ENCODE results near the gene MRPL39.
A peak's percentile ranks its signal among the peaks of the same experiment; 100 is the strongest.

Gene MRPL39

DNA sequence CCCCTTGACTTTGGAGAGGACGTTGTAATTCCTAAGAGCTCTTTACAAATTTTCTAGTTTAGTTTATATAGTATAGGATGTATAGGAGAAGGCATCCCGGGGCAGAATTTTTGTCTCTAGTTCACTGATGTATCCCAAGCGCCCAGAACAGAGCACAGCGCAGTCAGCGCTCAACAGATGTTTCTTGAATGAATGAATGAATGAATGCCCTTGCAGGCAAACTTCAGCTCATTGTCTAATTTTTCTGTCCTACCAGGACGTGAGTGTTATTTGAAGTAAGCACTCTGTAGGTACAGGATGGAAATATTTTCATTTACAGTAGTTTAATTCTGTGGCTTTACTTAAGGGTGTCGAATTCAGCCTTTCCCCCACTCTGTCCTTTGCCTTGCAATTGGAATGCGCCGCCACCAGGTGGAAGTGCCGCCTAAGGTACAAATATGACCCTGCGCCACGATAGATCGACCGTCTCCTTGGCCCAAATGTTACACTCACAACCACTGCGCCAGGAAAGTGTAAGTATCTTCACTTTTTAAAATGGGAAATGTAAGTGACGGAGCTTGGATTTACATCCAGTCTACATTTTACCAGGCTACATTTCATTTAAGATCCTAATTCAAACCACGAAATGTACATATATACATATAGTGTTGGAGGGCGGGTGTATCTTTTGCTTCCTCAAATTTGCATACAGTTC, 910 bp upstream of the MRPL39 start:
- peak; percentile 90 for DNase-seq

GRCh38 chr21:25589887-25590286, 17.4 kb downstream of the MRPL39 start:
- no peak for DNase-seq

- no peak for DNase-seq
These were observed 20.5 kb downstream of the MRPL39 start for GRCh38 chr21:25586791-25587190.

- DNase-seq = no peak
These were observed 21.0 kb downstream of the MRPL39 start for GRCh38 chr21:25586326-25586725.

DNA sequence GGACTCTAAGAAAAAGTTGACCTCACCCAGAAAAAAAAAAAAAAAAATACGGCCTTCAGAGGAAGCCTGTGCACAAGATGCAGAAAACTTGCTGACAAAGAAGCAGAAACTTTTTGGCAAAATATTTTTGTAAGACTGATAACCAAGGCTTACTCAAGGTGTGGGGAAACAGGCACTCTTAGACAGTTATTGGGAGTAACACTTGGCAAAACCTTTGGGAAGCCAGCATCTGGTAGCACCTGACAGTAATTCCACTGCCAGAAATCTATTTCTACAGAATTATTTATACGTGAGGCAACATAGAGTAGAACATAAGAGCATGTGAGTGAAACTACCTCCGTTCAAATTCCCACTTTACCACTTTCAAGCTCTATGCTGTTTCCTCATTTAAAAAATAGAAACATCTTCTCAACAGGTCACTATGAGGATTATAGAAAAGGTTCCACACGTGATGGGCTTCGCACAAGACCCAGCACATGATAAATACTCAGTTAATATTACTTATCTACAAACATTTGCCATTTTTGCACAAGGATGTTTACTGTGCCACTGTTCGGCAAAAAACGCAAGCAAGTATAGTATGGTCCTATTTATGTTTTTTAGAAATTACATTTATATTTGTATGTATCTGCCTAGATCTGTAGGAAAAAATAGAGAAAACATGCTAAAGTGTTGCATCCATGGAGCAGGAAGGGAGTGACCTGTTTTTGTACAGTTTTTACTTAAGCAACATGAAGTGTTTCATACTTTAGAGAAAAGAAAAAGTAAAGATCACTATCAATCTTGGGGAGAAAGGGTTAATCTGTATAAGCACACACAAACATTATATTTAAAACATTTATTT, 22.2 kb downstream of the MRPL39 start:
- DNase-seq = no peak

DNA sequence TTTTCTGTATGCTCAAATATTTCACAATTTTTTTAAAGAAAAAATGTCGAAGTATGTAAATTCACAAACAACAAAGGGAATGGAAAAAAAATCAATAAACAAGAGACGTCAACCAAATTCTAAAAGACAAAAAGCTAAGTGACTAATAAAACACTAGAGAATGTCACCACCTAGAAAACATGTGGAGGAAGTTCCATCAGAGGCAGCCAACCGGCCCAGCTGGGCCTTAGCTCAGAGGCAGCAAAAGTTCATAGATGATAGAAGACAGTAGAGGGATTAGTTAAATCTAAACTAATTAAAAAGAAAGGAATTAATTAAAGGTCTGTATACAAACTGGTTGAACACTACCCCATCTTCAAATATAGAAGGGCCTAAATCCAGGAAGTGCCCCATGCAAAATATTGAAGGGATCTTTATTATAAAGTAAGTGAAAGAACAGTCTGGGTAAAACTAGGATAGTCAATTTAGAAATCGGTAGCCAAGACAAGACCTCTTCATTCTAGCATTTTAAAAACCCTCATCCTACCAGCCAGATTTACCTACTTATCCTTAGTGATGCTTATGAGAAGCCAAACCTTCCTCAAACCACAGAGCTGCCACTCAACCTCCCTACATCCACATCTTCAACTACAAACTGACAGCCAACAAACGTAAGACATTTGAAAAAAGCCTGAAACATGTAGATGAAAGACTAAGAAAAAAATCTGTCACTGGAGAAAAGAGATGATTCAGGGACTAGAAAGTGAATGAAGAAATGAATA, 23.7 kb downstream of the MRPL39 start:
- no peak for DNase-seq

GRCh38 chr21:25582888-25583287, 24.4 kb downstream of the MRPL39 start:
- DNase-seq = no peak

DNA sequence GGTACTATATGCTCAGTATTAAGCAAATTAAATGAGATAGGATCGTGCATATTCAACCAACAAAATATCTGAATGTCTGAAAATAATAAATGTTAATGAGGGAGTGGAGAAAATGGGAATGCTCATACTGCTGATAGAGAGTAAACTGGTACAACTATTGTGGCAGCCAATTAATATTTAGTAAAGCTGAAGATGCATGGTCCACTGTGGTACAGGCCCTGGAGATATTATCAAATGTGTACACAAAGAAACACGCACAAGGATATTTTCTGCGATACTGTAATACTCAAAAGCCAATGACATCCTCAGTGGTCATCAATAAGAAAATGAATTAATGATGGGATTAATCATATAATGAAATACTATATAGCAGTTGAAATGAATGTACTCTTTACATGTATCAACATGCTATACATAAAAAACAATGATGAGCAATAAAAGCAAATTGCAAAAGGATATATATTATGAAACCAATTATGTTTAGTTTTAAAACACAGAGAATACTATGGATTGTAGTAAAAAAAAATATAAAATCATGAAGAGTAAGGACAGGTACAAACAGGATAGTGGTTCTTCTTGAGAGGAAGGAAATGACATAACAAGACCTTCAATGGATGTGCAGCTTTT, 25.0 kb downstream of the MRPL39 start:
- DNase-seq = no peak

DNA sequence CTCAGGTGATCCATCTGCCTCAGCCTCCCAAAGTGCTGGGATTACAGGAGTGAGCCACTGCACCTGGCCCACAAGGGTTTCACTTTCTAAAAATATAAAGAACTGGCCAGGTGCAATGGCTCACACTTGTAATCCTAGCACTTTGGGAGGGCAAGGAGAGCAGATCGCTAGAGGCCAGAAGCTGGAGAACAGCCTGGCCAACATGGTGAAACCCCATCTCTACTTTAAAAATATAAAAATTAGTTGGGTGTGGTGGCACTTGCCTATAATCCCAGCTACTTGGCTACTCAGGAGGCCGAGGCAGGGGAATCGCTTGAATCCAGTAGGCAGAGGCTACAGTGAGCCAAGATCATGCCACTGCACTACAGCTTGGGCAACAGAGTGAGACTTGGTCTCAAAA, 25.7 kb downstream of the MRPL39 start:
- DNase-seq = no peak

DNA sequence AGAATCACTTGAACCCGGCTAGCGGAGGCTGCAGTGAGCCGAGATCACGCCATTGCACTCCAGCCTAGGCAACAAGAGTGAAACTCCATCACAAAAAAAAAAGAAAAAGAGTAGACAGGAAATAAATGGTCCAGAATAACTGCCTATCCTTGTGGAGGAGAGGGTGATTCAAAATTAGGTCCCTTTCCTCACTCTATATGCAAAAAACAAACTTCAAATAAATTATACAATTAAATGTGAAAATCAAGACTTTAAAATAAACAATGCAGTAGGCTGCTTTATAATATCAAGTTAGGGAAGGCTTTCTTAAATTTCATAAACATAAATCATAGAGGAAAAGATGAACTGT, 26.4 kb downstream of the MRPL39 start:
- no peak for DNase-seq

DNA sequence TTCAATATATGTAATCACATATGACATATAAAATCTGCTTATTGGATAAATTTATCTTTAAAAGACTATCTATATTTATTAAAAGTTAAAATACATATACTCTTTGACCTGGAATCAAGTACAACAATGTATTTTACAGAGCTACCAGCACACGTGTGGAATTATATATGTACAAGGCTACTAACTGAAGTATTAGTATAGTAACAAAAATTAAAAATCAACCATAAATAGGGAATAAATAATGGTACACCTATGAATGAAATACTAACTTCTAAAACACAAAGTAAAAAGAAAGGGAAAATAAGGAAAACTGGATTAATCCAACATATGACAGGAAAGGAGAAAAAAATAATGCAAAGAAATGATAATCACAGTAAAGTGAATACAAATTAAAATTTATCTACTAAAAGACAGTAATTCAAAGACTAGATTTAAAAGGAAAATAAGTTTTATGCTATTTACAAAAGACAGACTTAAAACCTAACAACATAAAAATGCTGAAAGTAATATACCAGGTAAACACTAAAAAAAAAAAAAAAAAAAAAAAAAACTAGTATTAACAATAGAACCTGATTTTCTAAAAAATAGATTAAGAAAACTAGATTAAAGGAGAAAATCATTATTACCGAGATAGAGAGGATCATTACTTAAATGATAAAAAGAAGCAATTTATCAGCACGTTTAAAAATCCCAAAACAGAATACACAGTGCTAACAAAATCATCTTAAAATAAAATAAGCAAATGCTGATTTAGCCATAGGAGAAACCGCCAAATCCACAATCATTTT, 27.9 kb downstream of the MRPL39 start:
- no peak for DNase-seq

- DNase-seq = no peak
These were observed 29.0 kb downstream of the MRPL39 start for GRCh38 chr21:25578056-25578961.

DNA sequence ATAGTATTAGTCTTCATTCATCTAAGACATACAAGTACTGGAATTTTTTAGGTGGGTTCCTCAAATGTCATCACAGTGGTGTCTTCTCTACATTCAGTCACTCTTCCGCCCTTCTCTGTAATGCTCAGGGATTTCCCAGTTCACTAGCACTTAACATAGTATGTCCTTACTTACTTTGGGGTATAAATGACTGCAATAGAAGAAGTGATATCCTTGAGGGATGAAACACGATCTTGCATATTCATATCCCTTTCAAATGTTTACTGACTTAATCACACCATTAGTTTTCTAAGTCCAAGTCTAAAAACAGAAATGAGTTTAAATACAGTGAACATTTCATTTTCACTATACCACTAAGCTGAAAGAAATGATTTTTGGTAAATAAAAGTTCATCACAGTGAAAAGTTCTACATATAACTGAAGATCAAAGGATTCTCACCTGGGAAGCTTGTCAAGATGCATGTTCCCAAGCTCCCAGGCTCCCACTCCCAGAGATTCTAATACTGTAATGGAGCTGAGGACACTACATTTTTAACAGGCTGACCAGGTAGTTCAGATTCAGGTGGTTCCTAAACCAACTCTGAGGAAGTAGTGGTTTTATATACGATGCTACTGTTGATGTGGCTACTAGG, 29.7 kb downstream of the MRPL39 start:
- DNase-seq = no peak

DNA sequence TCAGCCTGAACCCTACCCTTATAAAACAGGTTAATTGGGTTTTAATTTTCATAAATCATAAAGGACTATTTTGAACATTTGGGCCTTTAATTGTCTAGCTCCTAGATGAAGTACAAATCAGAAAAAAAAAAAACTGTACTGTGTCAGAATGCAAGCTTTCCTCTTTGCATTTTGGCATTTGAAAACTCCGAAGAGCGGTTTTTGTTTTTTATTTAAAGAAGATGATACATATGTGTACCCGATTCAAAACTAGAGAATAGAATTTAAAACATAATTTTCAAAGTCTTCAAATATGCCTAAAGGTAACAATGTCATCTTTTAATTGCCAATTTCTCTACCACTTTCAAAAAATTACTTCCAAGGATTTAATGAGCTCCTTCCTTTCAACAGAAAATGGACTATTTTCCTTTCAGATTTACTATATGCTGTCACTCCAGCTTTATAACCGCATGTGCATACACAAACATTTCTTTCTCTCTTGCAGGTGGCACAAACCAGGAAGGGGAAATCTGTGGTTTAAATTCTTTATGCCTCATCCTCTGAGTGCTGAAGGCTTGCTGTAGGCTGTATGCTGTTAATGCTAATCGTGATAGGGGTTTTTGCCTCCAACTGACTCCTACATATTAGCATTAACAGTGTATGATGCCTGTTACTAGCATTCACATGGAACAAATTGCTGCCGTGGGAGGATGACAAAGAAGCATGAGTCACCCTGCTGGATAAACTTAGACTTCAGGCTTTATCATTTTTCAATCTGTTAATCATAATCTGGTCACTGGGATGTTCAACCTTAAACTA, 33.7 kb downstream of the MRPL39 start:
- DNase-seq = no peak

DNA sequence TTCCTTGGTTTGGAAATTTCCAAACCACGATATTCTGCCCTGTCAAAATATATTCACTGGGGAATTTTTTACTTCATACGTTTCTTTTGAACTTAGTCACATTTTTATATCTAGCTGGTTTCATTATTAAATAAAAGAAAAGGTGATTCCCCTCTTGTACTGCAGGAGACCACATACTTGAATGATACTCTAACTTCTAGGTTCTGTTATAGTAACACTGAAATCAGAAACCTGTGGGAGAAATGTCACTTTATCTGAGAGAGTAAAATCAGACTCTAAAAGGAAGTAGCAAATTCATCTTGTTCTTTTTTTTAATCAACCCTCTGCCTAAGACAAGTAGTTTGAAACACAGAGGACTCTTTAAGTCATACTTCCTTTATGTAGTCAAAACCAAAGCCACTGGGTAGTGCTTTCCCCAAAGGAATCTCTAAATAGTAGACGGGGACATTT, 34.4 kb downstream of the MRPL39 start:
- no peak for DNase-seq

DNA sequence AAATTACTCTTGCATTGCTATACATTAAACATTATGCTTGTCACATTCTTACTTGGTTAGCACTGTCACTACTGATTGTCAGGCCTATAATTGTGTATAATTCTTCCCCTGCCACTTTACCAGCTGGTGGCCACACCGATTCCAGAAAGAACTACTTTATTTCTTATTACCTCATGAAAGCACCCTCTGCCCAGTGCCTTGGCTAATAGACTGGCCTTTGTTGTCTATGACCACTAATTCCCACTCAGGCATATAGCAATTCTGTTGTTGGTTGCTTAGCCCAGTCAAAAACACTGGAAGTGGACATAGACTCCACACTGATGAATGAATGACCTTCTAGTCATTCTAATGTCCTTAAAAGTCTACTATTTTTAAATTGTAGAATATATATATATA, 35.6 kb downstream of the MRPL39 start:
- no peak for DNase-seq

DNA sequence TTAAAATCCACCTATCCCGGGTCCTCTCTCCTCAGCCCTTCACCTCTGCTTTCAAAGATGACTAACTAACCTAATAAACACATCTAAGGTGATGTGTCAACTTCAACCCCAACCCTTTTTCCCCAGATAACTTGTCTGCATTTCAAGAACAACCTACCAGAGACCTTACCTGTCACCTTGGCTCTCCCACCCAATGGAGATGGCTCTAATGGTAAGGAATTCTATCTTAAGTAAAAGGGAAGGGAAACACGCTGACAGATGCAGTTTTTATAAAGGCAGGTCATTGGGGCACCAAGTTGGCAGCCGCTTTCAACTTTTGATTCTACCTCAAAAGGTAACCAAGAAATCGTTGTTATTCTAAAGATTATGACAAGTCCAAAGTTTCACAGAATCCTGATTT, 37.6 kb downstream of the MRPL39 start:
- DNase-seq = no peak

GRCh38 chr21:25569084-25569483, 38.2 kb downstream of the MRPL39 start:
- no peak for DNase-seq

DNA sequence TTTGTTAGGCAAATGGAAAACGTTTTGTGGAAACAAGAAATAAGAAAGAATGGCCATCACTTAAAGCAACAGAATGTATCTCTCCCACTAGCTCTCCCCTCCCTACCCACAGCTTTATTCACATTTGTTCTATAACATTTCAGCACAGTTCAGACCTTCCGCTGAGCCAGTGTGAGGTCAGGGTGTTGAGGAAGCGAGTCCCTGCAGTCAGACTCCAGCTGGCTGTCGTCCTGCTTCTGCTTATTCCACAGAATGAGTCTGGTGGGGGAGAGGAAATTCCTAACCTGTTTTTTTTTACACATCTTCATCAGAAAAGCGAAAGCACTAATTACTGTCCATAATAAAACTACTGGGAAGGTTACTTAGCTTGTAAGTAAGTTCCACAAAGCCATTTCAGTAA, 39.0 kb downstream of the MRPL39 start:
- DNase-seq = no peak

GRCh38 chr21:25567472-25567871, 39.8 kb downstream of the MRPL39 start:
- no peak for DNase-seq
